ENCODE data around the gene ACER2.

DNA sequence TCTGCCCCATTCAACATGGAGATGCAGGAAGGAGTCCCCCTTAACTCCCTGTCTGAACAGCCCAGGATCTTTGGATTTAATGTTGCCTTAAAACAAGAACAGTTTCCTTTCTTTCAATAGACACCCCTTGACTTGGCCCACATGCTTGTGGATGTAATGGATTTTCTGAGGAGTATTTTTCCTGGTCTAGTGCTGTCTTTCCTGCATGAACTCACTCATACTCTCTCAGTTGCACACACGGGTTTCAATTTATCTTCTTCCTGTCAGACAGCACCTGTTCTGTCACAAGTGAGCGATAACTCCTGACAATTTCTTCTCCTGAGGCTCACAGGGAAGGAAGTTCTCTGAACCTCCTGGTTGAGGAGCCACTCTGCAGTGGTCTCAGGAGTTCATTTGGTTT lies 85.1 kb downstream of the ACER2 start:
- TF ChIP-seq, protein P1, sequence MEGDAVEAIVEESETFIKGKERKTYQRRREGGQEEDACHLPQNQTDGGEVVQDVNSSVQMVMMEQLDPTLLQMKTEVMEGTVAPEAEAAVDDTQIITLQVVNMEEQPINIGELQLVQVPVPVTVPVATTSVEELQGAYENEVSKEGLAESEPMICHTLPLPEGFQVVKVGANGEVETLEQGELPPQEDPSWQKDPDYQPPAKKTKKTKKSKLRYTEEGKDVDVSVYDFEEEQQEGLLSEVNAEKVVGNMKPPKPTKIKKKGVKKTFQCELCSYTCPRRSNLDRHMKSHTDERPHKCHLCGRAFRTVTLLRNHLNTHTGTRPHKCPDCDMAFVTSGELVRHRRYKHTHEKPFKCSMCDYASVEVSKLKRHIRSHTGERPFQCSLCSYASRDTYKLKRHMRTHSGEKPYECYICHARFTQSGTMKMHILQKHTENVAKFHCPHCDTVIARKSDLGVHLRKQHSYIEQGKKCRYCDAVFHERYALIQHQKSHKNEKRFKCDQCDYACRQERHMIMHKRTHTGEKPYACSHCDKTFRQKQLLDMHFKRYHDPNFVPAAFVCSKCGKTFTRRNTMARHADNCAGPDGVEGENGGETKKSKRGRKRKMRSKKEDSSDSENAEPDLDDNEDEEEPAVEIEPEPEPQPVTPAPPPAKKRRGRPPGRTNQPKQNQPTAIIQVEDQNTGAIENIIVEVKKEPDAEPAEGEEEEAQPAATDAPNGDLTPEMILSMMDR (IDR thresholded peaks at IDR 0.05): no peak
- TF ChIP-seq POLR2A (IDR thresholded peaks at IDR 0.05; ENCODE audit: low read depth): no peak

All from esophagus muscularis mucosa (tissue), 3 donors.